Kidney (tissue), 14 donors: ENCODE data around the gene RASGRF2. TPM values are rescaled to one million over a fixed set of nuclear protein-coding genes. Genes with fewer than 3 reads are reported as not detected.
A peak's percentile ranks its signal among the peaks of the same experiment; 100 is the strongest.

ENCODE experiments used
- DNase-seq, 5 donors: peaks; one replicate each; pipeline ENCODE4 v3.0.0-alpha.2; 2013 to 2020
- FAIRE-seq: peaks from 2 replicates; lab custom pipeline; 2012; peaks lifted over from hg19 to GRCh38; lab: Jason Lieb, UNC
- H3K27ac ChIP-seq, 2 donors: one replicate each; pipeline ENCODE4 v1.7.0; 2013; ENCODE audit warnings: low read depth in 2 of 2, low read length in 2 of 2, inconsistent platforms in 1 of 2
- H3K27me3 ChIP-seq: one replicate; pipeline ENCODE4 v1.7.1; 2013; ENCODE audit warnings: low read length, inconsistent platforms; ENCODE audit not compliant: control insufficient read depth, insufficient read depth
- H3K36me3 ChIP-seq, 3 donors: one replicate each; pipeline versions ENCODE4 v1.7.0 to v1.7.1; 2013; ENCODE audit warnings: low read length in 3 of 3, control low read depth in 1 of 3, inconsistent platforms in 1 of 3; ENCODE audit not compliant: insufficient read depth in 3 of 3, control insufficient read depth in 2 of 3
- H3K4me1 ChIP-seq, 3 donors: one replicate each; pipeline versions ENCODE4 v1.7.0 to v1.7.1; 2013; ENCODE audit warnings: low read length in 3 of 3, inconsistent platforms in 1 of 3, low read depth in 1 of 3; ENCODE audit not compliant: control insufficient read depth in 2 of 3, insufficient read depth in 2 of 3
- H3K4me3 ChIP-seq, 3 donors: one replicate each; pipeline versions ENCODE4 v1.7.0 to v1.8.1; 2013; ENCODE audit warnings: low read length in 3 of 3, control low read depth in 1 of 3, inconsistent platforms in 1 of 3
- H3K9ac ChIP-seq, 3 donors: one replicate each; pipeline versions ENCODE4 v1.7.0 to v1.7.1; 2013; ENCODE audit warnings: low read length in 3 of 3, control low read depth in 1 of 3, inconsistent platforms in 1 of 3
- H3K9me3 ChIP-seq, 3 donors: one replicate each; pipeline versions ENCODE4 v1.7.0 to v1.7.1; 2013; ENCODE audit warnings: low read length in 3 of 3, control low read depth in 1 of 3, inconsistent platforms in 1 of 3; ENCODE audit not compliant: control insufficient read depth in 2 of 3, insufficient read depth in 1 of 3
- intact Hi-C: fragments of 100-400 bp; cut with DNase I; formaldehyde crosslinking; loops from one replicate; pipeline ENCODE4 v1.11.1; 2022
- polyA plus RNA-seq: library from polyadenylated mRNA; stranded (reverse); fragments of 350-450 nt; fragmentation: Illumina TruSeq; extraction: RNeasy Lipid Tissue Mini Kit (QIAGEN cat#74804); gene quantifications from one replicate; pipeline ENCODE4 v1.2.3, GENCODE V29; 2014; ENCODE audit warnings: low read depth, low replicate concordance; ENCODE audit not compliant: insufficient read depth
- total RNA-seq: library from RNA; stranded (reverse); fragmentation: NEBNext Ultra II Directional; extraction: Animal tissue kit (Norgen Biotek cat#: 25700); gene quantifications from one replicate; pipeline ENCODE4 v1.2.1, GENCODE V29; 2021
- TF ChIP-seq, protein P1 (sequence below): IDR thresholded peaks from 3 replicates; pipeline ENCODE4 v1.5.1; 2012; ENCODE audit warnings: mild to moderate bottlenecking, moderate library complexity, borderline replicate concordance; ENCODE audit not compliant: insufficient read depth; ENCODE audit errors: extremely low read depth
- donor health status: control.
- donor health status: control.
- donor health status: control.
- donor health status: control.
- donor health status: control.
- donor health status: DM: yes; HTN: yes; CAD: no.
- donor health status: Normal renal cell carcinoma (clear cell type).

Gene RASGRF2
- total and polyA plus RNA-seq, 2 donors from 2014 or later: 4.9 to 14.7 TPM

DNA sequence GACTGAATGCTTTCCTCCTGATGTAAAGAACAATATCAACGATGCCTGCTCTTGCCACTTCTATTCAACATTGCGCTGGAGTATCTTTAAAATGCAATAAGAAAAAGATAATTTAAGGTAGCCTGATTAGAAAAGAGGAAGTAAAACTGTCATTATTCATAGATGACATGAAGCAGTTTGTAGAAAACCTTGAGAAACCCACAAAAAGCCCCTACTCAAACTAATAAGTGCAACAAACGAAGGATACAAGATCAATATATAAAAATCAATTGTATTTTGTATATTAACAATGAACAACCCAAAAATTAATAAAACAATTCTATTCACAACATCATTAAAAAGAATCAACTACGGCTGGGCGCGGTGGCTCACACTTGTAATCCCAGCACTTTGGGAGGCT lies 196.6 kb downstream of the RASGRF2 start:
- intact Hi-C loops: no loop called here
- no peaks in the 10 kb centered on the region for H3K27me3 ChIP-seq
- no peak overlapping the region for H3K4me3 ChIP-seq
- FAIRE-seq (no peak), DNase-seq (no peak)
- no peaks in the 10 kb centered on the region for H3K4me1 ChIP-seq
- H3K9me3 ChIP-seq: peaks cover 0 to 9% (median 0%) of the 10 kb centered on the region in 3 donors
- no peaks in the 10 kb centered on the region for H3K36me3 ChIP-seq
- no peak overlapping the region for H3K9ac ChIP-seq
- H3K27ac ChIP-seq: no peak overlapping the region
- TF ChIP-seq, protein P1, sequence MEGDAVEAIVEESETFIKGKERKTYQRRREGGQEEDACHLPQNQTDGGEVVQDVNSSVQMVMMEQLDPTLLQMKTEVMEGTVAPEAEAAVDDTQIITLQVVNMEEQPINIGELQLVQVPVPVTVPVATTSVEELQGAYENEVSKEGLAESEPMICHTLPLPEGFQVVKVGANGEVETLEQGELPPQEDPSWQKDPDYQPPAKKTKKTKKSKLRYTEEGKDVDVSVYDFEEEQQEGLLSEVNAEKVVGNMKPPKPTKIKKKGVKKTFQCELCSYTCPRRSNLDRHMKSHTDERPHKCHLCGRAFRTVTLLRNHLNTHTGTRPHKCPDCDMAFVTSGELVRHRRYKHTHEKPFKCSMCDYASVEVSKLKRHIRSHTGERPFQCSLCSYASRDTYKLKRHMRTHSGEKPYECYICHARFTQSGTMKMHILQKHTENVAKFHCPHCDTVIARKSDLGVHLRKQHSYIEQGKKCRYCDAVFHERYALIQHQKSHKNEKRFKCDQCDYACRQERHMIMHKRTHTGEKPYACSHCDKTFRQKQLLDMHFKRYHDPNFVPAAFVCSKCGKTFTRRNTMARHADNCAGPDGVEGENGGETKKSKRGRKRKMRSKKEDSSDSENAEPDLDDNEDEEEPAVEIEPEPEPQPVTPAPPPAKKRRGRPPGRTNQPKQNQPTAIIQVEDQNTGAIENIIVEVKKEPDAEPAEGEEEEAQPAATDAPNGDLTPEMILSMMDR: no peak

DNA sequence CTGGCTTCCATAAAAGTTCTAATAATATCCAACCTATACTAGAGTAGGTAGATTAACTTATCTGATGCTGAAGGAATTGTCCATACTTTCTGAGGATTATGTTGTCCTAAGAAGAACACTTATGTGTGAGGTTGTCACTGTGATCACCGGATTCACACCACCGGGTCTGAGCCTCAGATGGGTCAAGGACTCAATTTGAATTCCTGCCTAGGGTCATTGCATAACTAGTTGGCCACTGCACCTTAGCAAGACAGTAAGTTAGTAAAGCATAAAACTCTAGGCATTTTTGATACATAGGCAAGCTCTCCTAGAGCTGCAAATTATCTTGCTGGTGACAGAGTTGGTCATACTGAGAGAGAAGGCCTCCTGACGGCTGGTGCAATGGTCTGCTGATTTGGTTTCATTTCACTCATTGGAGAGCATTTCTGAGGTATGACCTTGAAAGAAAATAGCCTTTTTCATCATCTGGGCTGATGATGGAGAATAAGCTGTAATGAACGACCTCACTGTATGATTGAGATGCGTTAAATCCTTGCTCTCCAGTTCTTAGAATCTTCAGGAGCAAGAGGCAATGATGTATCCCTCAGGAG lies 200.9 kb downstream of the RASGRF2 start:
- no peak overlapping the region for H3K4me3 ChIP-seq
- no peak overlapping the region for H3K27ac ChIP-seq
- TF ChIP-seq, protein P1: no peak
- no peaks in the 10 kb centered on the region for H3K36me3 ChIP-seq
- DNase-seq (peak in 1 of 5 donors; percentile 17), FAIRE-seq (no peak)
- no peaks in the 10 kb centered on the region for H3K27me3 ChIP-seq
- peaks cover 0 to 1% (median 0%) of the 10 kb centered on the region in 3 donors for H3K9me3 ChIP-seq
- no peak overlapping the region for H3K9ac ChIP-seq
- intact Hi-C loops: no loop called here
- no peaks in the 10 kb centered on the region for H3K4me1 ChIP-seq

DNA sequence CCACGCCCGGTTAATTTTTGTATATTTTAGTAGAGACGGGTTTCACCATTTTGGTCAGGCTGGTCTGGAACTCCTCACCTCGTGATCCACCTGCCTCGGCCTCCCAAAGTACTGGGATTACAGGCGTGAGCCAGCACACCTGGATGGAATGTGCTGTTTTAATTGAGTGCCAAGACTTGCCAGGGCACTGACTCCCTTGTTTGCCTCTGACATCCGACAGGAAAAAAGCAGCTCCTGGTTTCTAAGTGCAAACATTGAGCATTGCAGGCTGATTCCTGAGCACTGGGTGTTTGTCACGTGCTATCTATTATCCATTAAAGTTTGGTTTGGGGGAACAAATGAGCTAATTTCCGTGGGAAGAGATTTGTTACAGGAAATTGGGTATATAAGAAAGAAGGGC lies 202.3 kb downstream of the RASGRF2 start:
- Histone ChIP-seq H3K36me3 (no peaks in the 10 kb centered on the region), H3K9me3 (no peaks in the 10 kb centered on the region), H3K9ac (no peak overlapping the region), H3K27me3 (no peaks in the 10 kb centered on the region), H3K27ac (no peak overlapping the region), H3K4me3 (no peak overlapping the region), H3K4me1 (no peaks in the 10 kb centered on the region)
- DNase-seq (no peak), FAIRE-seq (no peak)
- intact Hi-C loops: no loop called here
- TF ChIP-seq, protein P1: no peak

DNA sequence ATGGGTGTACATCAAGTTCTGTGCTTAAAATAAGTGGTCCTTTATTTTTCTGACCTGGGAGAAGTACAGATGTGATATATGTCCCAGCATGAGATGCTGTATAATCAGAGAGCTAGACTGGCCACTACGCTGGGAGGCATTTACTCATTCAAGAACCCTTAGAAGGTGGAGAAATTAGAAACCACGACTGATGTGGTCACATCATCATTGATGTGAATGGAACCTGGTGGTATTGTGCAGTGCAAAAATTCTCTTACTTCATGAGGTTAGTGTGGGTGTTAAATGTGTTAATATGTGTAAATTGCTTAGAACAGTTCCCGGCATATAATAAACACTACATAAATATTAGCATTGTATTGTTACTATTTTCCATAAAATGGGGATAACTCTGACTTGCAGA lies 203.5 kb downstream of the RASGRF2 start:
- no peaks in the 10 kb centered on the region for H3K36me3 ChIP-seq
- H3K27me3 ChIP-seq: no peaks in the 10 kb centered on the region
- no peak overlapping the region for H3K4me3 ChIP-seq
- H3K27ac ChIP-seq: no peak overlapping the region
- no peaks in the 10 kb centered on the region for H3K4me1 ChIP-seq
- intact Hi-C loops: no loop called here
- FAIRE-seq (no peak), DNase-seq (no peak)
- H3K9me3 ChIP-seq: no peaks in the 10 kb centered on the region
- TF ChIP-seq, protein P1: no peak
- H3K9ac ChIP-seq: no peak overlapping the region
